B cell (primary cell): ENCODE data around the gene NBPF3.
"Not testable (repeated sequence)": the region's sequence is repeated elsewhere in the genome, so short reads cannot be mapped to it uniquely, and the experiment has no call there.

Source experiments
- CTCF ChIP-seq: fragments of 200-600 bp; IDR thresholded peaks from one replicate; pipeline ENCODE4 v1.8.0; 2022; ENCODE audit warnings: antibody characterized with exemption, mild to moderate bottlenecking
- EZH2 ChIP-seq: IDR thresholded peaks from 2 replicates; pipeline ENCODE4 v1.6.1; 2012; ENCODE audit warnings: borderline replicate concordance, low read depth, mild to moderate bottlenecking, moderate library complexity, low read length; ENCODE audit not compliant: insufficient read depth, poor library complexity, severe bottlenecking

DNA sequence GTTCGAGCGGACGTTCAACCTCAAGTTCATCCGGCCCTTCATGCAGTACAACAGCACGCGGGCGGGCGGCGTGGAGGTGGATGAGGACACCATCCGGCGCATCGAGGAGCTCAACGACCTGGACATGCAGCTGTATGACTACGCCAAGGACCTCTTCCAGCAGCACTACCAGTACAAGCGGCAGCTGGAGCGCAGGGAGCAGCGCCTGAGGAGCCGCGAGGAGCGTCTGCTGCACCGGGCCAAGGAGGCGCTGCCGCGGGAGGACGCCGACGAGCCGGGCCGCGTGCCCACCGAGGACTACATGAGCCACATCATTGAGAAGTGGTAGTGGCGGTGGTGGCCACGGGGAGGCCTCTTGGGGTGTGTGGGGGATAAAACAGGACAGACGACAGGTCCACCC, 10.7 kb upstream of the NBPF3 start:
- not testable (repeated sequence) for TF ChIP-seq EZH2, CTCF
